Measurements from ENCODE around the gene IL37.

Gene IL37

DNA sequence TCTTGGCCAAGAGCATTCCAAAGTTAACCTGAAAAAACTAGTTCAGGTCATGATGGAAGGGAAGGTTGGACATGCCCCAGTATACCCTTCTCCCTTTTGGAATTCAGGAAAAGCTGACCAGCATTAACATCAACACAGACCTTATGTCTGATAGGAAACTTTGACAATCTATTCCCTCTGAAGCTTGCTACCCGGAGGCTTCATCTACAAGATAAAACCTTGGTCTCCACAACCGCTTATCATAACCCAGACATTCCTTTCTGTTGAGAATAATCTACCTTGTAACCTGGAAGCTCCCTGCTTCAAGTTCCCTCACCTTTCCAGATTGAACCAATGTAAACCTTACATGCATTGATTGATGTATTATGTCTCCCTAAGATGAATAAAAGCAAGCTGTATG lies 24.7 kb upstream of the IL37 start:
- H3K27ac ChIP-seq = no peak overlapping the region
- CTCF ChIA-PET = interaction anchor here (1.1 to 1.7 kb wide), 2 partner anchors 18 to 111 kb away, joined by 4 to 8 read pairs; no protein-coding TSS in a partner anchor
- DNase-seq (ENCODE audit: low spot score) = no peak
- POLR2A ChIA-PET (ENCODE audit: low non-redundant PET) = no interaction called here
- TF ChIP-seq, protein P1, sequence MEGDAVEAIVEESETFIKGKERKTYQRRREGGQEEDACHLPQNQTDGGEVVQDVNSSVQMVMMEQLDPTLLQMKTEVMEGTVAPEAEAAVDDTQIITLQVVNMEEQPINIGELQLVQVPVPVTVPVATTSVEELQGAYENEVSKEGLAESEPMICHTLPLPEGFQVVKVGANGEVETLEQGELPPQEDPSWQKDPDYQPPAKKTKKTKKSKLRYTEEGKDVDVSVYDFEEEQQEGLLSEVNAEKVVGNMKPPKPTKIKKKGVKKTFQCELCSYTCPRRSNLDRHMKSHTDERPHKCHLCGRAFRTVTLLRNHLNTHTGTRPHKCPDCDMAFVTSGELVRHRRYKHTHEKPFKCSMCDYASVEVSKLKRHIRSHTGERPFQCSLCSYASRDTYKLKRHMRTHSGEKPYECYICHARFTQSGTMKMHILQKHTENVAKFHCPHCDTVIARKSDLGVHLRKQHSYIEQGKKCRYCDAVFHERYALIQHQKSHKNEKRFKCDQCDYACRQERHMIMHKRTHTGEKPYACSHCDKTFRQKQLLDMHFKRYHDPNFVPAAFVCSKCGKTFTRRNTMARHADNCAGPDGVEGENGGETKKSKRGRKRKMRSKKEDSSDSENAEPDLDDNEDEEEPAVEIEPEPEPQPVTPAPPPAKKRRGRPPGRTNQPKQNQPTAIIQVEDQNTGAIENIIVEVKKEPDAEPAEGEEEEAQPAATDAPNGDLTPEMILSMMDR (conservative IDR thresholded peaks at IDR 0.05; ENCODE audit: low read depth) = no peak

- ChIA-PET POLR2A (ENCODE audit: low non-redundant PET) (no interaction called here), CTCF (no interaction called here)
- H3K27ac ChIP-seq = no peak overlapping the region
- no peak for DNase-seq (ENCODE audit: low spot score)
- TF ChIP-seq, protein P1 (conservative IDR thresholded peaks at IDR 0.05; ENCODE audit: low read depth) = no peak
These were observed 22.8 kb upstream of the IL37 start for GRCh38 chr2:112887964-112888749.

GRCh38 chr2:112889976-112890375 lies 21.0 kb upstream of the IL37 start:
- CTCF ChIA-PET = no interaction called here
- POLR2A ChIA-PET (ENCODE audit: low non-redundant PET) = no interaction called here
- peak overlapping the region; percentile 15; the same call in 1 of the 2 replicates for H3K27ac ChIP-seq
- DNase-seq (ENCODE audit: low spot score) = no peak
- TF ChIP-seq, protein P1 (conservative IDR thresholded peaks at IDR 0.05; ENCODE audit: low read depth) = no peak

DNA sequence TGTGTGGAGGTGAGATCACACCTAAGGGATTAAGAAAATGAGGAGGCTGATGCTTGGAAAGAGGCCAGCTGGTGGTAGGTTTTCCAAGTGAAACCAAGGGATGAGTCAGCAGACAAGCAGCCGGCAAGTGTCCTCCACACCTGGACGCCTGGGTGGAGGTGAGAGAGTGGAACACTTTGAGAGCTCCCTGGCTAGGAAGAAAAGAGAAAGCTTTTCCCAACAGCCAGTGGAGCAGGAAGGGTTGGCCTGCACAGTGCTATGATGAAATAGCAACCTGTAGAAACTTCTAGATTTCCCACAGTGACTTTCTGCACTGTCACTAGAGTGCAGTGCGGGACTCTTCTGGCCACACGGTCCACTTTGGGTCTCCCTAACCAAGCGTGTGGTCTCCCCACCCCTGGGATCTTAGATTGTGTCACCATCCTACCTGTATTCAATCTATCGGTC lies 19.6 kb upstream of the IL37 start:
- POLR2A ChIA-PET (ENCODE audit: low non-redundant PET) = interaction anchor here (0.6 to 0.7 kb wide), 3 partner anchors 42 to 429 kb away, joined by 3 to 4 read pairs (median 3); no protein-coding TSS in a partner anchor
- peak; percentile 98 for DNase-seq (ENCODE audit: low spot score)
- peak overlapping the region; percentile 84 for H3K27ac ChIP-seq
- TF ChIP-seq, protein P1 (conservative IDR thresholded peaks at IDR 0.05; ENCODE audit: low read depth) = no peak
- CTCF ChIA-PET = interaction anchor here (1.2 kb wide), 1 partner anchor 50 kb away, joined by 3 read pairs; no protein-coding TSS in a partner anchor

GRCh38 chr2:112893752-112894151 lies 17.2 kb upstream of the IL37 start:
- TF ChIP-seq, protein P1 (conservative IDR thresholded peaks at IDR 0.05; ENCODE audit: low read depth) = no peak
- POLR2A ChIA-PET (ENCODE audit: low non-redundant PET) = no interaction called here
- CTCF ChIA-PET = interaction anchor here (0.6 kb wide), 1 partner anchor 205 kb away, joined by 3 read pairs; no protein-coding TSS in a partner anchor
- no peak overlapping the region for H3K27ac ChIP-seq
- DNase-seq (ENCODE audit: low spot score) = no peak

DNA sequence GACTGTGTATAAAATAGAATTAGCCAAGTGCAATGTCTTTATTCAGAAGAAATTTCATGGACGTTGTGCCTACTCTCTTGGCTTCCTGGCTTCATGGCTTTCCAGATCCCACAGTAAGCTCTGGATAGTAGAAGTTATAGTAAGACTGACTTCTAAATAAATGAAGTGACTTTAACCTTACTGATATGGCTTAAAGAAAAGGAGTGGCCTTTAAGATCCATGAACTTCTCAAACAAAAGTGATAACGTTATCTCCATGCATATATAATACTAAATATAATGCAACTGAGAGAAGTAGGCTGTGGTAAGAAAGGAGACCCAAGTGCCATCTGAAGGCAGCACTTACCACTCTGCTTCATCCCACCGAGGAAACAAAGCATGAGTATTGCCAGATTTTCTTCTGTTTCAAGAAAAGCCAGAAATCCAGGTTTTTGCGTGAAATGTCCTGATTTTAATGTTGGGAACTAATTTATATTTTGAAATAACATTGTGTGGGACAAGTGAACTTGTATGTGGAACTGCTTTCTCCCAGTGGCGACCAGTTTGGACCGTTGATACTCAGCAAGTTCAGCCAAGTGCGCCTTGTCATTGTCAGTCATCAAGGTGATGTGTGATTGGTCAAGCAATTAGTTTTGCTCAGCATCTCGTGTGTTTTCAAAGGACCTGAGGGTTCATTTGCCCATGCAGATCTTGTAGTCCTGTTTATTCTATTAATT lies 13.9 kb upstream of the IL37 start:
- TF ChIP-seq, protein P1 (conservative IDR thresholded peaks at IDR 0.05; ENCODE audit: low read depth) = no peak
- DNase-seq (ENCODE audit: low spot score) = no peak
- H3K27ac ChIP-seq = no peak overlapping the region
- ChIA-PET POLR2A (ENCODE audit: low non-redundant PET) (no interaction called here), CTCF (interaction anchor here (0.7 kb wide), 1 partner anchor 8 kb away, joined by 4 read pairs; no protein-coding TSS in a partner anchor)

Measured in RWPE1 (cell line).